ENCODE measurements around the gene ICA1L. TPM values are rescaled to one million over a fixed set of nuclear protein-coding genes. Genes with fewer than 3 reads are reported as not detected.

The ICA1L gene
- total RNA-seq, 1 experiment from 2014 or later = 3.2 TPM

DNA sequence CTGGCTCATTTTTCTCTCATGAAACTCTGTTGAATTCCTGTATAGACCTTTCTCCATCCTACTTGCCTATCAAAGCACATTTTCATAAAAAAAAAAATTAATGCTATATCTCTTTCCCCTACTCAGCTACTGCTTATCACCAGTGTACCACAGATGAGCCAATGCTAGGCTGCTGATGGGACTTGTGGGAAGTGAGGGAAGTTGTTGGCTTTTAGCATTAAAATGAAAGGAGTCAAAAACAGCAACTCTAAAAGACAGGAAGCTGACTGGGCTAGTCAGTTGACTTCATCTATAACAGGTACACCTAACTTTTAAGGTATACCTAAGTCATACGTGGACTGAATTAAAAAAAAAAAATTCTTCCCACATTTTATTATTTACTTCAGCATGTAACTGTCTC lies 134.7 kb downstream of the ICA1L start:
- CTCF ChIA-PET = no interaction called here

DNA sequence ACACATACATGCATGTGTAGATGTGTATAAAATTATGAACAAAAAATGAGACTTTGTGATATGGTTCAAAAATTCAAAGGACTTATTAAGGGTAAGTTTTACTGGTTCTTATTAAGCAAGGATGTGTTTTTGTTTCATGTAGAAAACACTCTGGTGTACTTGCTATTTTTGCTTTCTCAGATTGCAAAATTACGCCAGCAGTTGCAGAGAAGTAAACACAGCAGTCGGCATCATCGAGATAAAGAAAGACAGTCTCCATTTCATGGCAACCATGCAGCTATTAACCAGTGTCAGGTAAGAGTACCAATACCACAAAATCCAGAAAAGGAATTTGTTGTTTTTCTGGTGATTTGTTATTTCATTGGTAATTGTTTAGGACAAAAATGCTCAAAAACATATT lies 145.5 kb downstream of the ICA1L start:
- BruUV-seq (replicated peaks) = no TSS peak

More for the DNA sequence above, 134.7 kb downstream of the ICA1L start:
- no TSS peak for BruUV-seq (replicated peaks)
- Histone ChIP-seq H3K27ac (ENCODE audit: low read depth, low read length, poor library complexity, severe bottlenecking) (no peak overlapping the region), H3K4me3 (ENCODE audit: low read depth, low read length, poor library complexity, severe bottlenecking) (no peak overlapping the region), H3K4me1 (ENCODE audit: insufficient read depth, low read length, poor library complexity, severe bottlenecking) (no peaks in the 10 kb centered on the region), H3K36me3 (ENCODE audit: insufficient read depth, low read length, poor library complexity, severe bottlenecking) (no peaks in the 10 kb centered on the region), H3K27me3 (replicated peaks; ENCODE audit: insufficient read depth, low read depth, low read length, poor library complexity) (no peaks in the 10 kb centered on the region), H3K9me3 (ENCODE audit: low read depth, low read length, poor library complexity, severe bottlenecking) (no peaks in the 10 kb centered on the region)
- intact Hi-C loops (cut with micrococcal nuclease; ENCODE audit: unreplicated experiment) = no loop called here
- POLR2A ChIA-PET (ENCODE audit: low non-redundant PET) = no interaction called here
- DNase-seq (ENCODE audit: low spot score) = no peak
- TF ChIP-seq CTCF (conservative IDR thresholded peaks at IDR 0.05; ENCODE audit: low read depth, low read length) (no peak), EZH2 (IDR thresholded peaks at IDR 0.05; ENCODE audit: borderline replicate concordance, low read depth, low read length, poor library complexity, severe bottlenecking) (no peak)

DNA sequence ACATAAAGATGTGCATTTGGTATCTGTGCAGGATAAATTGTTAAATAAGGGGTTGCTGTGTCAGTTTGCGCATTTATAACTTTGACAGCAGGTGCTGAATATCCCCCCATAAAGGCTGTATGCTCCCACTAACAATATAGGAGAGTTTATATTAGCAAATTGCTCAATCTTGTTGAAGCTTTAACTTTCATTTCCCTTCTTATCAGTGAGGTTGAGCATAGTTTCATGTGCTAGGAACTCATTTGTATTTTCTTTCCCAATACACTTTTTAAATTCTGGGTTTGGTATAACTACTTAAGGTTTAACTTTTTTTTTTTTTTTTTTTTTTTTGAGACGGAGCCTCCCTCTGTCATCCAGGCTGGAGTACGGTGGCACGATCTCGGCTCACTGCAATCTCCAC lies 147.8 kb downstream of the ICA1L start:
- Histone ChIP-seq H3K4me3 (ENCODE audit: low read depth, low read length, poor library complexity, severe bottlenecking) (no peak overlapping the region), H3K36me3 (ENCODE audit: insufficient read depth, low read length, poor library complexity, severe bottlenecking) (no peaks in the 10 kb centered on the region), H3K27me3 (replicated peaks; ENCODE audit: insufficient read depth, low read depth, low read length, poor library complexity) (no peaks in the 10 kb centered on the region), H3K4me1 (ENCODE audit: insufficient read depth, low read length, poor library complexity, severe bottlenecking) (no peaks in the 10 kb centered on the region), H3K9me3 (ENCODE audit: low read depth, low read length, poor library complexity, severe bottlenecking) (no peaks in the 10 kb centered on the region), H3K27ac (ENCODE audit: low read depth, low read length, poor library complexity, severe bottlenecking) (no peak overlapping the region)
- BruUV-seq (replicated peaks) = no TSS peak
- intact Hi-C loops (cut with micrococcal nuclease; ENCODE audit: unreplicated experiment) = no loop called here
- TF ChIP-seq CTCF (conservative IDR thresholded peaks at IDR 0.05; ENCODE audit: low read depth, low read length) = no peak
- TF ChIP-seq EZH2 (IDR thresholded peaks at IDR 0.05; ENCODE audit: borderline replicate concordance, low read depth, low read length, poor library complexity, severe bottlenecking) = no peak
- ChIA-PET POLR2A (ENCODE audit: low non-redundant PET) (no interaction called here), CTCF (no interaction called here)
- DNase-seq (ENCODE audit: low spot score) = no peak

More for the DNA sequence above, 145.5 kb downstream of the ICA1L start:
- Histone ChIP-seq H3K9me3 (ENCODE audit: low read depth, low read length, poor library complexity, severe bottlenecking) (no peaks in the 10 kb centered on the region), H3K4me1 (ENCODE audit: insufficient read depth, low read length, poor library complexity, severe bottlenecking) (no peaks in the 10 kb centered on the region), H3K27me3 (replicated peaks; ENCODE audit: insufficient read depth, low read depth, low read length, poor library complexity) (no peaks in the 10 kb centered on the region), H3K36me3 (ENCODE audit: insufficient read depth, low read length, poor library complexity, severe bottlenecking) (no peaks in the 10 kb centered on the region), H3K4me3 (ENCODE audit: low read depth, low read length, poor library complexity, severe bottlenecking) (no peak overlapping the region), H3K27ac (ENCODE audit: low read depth, low read length, poor library complexity, severe bottlenecking) (no peak overlapping the region)
- no peak for DNase-seq (ENCODE audit: low spot score)
- POLR2A ChIA-PET (ENCODE audit: low non-redundant PET) = no interaction called here
- CTCF ChIA-PET = no interaction called here
- intact Hi-C loops (cut with micrococcal nuclease; ENCODE audit: unreplicated experiment) = no loop called here
- TF ChIP-seq CTCF (conservative IDR thresholded peaks at IDR 0.05; ENCODE audit: low read depth, low read length) (no peak), EZH2 (IDR thresholded peaks at IDR 0.05; ENCODE audit: borderline replicate concordance, low read depth, low read length, poor library complexity, severe bottlenecking) (no peak)

Other genes starting within 250 kb of the ICA1L start
- gene FAM117B, start 236.8 kb downstream of the ICA1L start, total RNA-seq (2021) = 13.3 and 14.2 TPM in 2 replicates
- 152 and 164 TPM in 2 replicates for gene WDR12, start 39.9 kb upstream of the ICA1L start, total RNA-seq (2021)
- 5.1 and 7.1 TPM in 2 replicates for gene CARF, start 40.5 kb upstream of the ICA1L start, total RNA-seq (2021)
- 14.1 and 15.8 TPM in 2 replicates for gene NBEAL1, start 143.1 kb upstream of the ICA1L start, total RNA-seq (2021)

Data from A673 (cell line).